Measurements from ENCODE around the gene SLC5A3.

GRCh38 chr21:34100790-34101189 is 27.4 kb downstream of the SLC5A3 start:
- TF ChIP-seq RAD21 (IDR thresholded peaks at IDR 0.05 in 1 of 2, conservative IDR thresholded peaks at IDR 0.05 in 1 of 2; ENCODE audit: low read depth in 2 of 2, low read length in 2 of 2) (no peak), JUND (IDR thresholded peaks at IDR 0.05; ENCODE audit: low read length) (no peak), CTCF (IDR thresholded peaks at IDR 0.05; ENCODE audit: control extremely low read depth in 1 of 3, insufficient read depth in 1 of 3, low read depth in 1 of 3, low read length in 3 of 3) (no peak)
